Ishikawa (cell line): Measurements from ENCODE around the gene CAMTA1.

ENCODE experiments used
- CEBPB ChIP-seq: IDR thresholded peaks from 2 replicates; pipeline ENCODE4 v1.6.1; 2012
- EGR1 ChIP-seq: IDR thresholded peaks from 2 replicates; pipeline ENCODE4 v1.6.1; 2012
- EP300 ChIP-seq: IDR thresholded peaks from 2 replicates; pipeline ENCODE4 v1.6.1; 2012; ENCODE audit warnings: borderline replicate concordance
- RAD21 ChIP-seq: IDR thresholded peaks from 2 replicates; pipeline ENCODE4 v1.6.1; 2012; ENCODE audit warnings: low read depth
- YY1 ChIP-seq: IDR thresholded peaks from 2 replicates; pipeline ENCODE4 v1.6.1; 2012; ENCODE audit warnings: low read depth
- TF ChIP-seq, protein P1 (sequence below): IDR thresholded peaks from 2 replicates; pipeline ENCODE4 v1.6.1; 2012; ENCODE audit warnings: low read depth, mild to moderate bottlenecking

GRCh38 chr1:7561936-7562728 is 776.9 kb downstream of the CAMTA1 start:
- TF ChIP-seq EP300 (no peak), RAD21 (no peak), YY1 (no peak), EGR1 (no peak), CEBPB (no peak)
- TF ChIP-seq, protein P1, sequence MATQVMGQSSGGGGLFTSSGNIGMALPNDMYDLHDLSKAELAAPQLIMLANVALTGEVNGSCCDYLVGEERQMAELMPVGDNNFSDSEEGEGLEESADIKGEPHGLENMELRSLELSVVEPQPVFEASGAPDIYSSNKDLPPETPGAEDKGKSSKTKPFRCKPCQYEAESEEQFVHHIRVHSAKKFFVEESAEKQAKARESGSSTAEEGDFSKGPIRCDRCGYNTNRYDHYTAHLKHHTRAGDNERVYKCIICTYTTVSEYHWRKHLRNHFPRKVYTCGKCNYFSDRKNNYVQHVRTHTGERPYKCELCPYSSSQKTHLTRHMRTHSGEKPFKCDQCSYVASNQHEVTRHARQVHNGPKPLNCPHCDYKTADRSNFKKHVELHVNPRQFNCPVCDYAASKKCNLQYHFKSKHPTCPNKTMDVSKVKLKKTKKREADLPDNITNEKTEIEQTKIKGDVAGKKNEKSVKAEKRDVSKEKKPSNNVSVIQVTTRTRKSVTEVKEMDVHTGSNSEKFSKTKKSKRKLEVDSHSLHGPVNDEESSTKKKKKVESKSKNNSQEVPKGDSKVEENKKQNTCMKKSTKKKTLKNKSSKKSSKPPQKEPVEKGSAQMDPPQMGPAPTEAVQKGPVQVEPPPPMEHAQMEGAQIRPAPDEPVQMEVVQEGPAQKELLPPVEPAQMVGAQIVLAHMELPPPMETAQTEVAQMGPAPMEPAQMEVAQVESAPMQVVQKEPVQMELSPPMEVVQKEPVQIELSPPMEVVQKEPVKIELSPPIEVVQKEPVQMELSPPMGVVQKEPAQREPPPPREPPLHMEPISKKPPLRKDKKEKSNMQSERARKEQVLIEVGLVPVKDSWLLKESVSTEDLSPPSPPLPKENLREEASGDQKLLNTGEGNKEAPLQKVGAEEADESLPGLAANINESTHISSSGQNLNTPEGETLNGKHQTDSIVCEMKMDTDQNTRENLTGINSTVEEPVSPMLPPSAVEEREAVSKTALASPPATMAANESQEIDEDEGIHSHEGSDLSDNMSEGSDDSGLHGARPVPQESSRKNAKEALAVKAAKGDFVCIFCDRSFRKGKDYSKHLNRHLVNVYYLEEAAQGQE: no peak
